ENCODE data around the gene CHST6.

- TF ChIP-seq CTCF (IDR thresholded peaks at IDR 0.05; ENCODE audit: borderline replicate concordance, extremely low read depth, low read length, poor library complexity, severe bottlenecking), result no peak
- TF ChIP-seq EZH2 (IDR thresholded peaks at IDR 0.05; ENCODE audit: borderline replicate concordance, low read depth, low read length, severe bottlenecking), result no peak
Measured at GRCh38 chr16:75526032-75526790, 31.0 kb upstream of the CHST6 start.

All from DND-41 (cell line).